Thymus (tissue), 11 donors: ENCODE data around the gene OSGIN1. TPM values are rescaled to one million over a fixed set of nuclear protein-coding genes. Genes with fewer than 3 reads are reported as not detected.

ENCODE experiments used
- DNase-seq, 9 donors: peaks; one replicate each; pipeline ENCODE4 v3.0.0-alpha.2; 2013; ENCODE audit warnings: low spot score in 9 of 9, low read depth in 6 of 9, missing footprints in 1 of 9
- H3K27ac ChIP-seq, 2 donors: one replicate each; pipeline ENCODE4 v1.5.1; 2013; ENCODE audit warnings: control low read depth in 1 of 2, low read depth in 1 of 2, low read length in 1 of 2, mild to moderate bottlenecking in 1 of 2, moderate library complexity in 1 of 2
- H3K27me3 ChIP-seq, 2 donors: one replicate each; pipeline ENCODE4 v1.5.1; 2013; ENCODE audit warnings: low read length in 1 of 2; ENCODE audit not compliant: control insufficient read depth in 2 of 2, insufficient read depth in 1 of 2
- H3K36me3 ChIP-seq, 2 donors: one replicate each; pipeline ENCODE4 v1.5.1; 2013; ENCODE audit warnings: low read length in 1 of 2, mild to moderate bottlenecking in 1 of 2, moderate library complexity in 1 of 2; ENCODE audit not compliant: control insufficient read depth in 2 of 2, insufficient read depth in 2 of 2
- H3K4me1 ChIP-seq, 2 donors: one replicate each; pipeline ENCODE4 v1.5.1; 2013; ENCODE audit warnings: low read length in 2 of 2; ENCODE audit not compliant: control insufficient read depth in 2 of 2, insufficient read depth in 2 of 2
- H3K4me3 ChIP-seq, 2 donors: one replicate each; pipeline ENCODE4 v1.5.1; 2013; ENCODE audit warnings: low read length in 2 of 2, control low read depth in 1 of 2, mild to moderate bottlenecking in 1 of 2
- H3K9me3 ChIP-seq, 2 donors: one replicate each; pipeline ENCODE4 v1.5.1; 2013; ENCODE audit warnings: low read length in 1 of 2, mild to moderate bottlenecking in 1 of 2; ENCODE audit not compliant: control insufficient read depth in 2 of 2, insufficient read depth in 1 of 2
- WGBS: extraction: QIAGEN DNeasy Blood & Tissue Kit; methylation state at CpG from one replicate; pipeline ENCODE4 v1.1.7; 2013; 5-methylcytosine and 5-hydroxymethylcytosine counted together
- polyA plus RNA-seq: library from polyadenylated mRNA; stranded (reverse); fragments of 200-250 nt; gene quantifications from one replicate; pipeline ENCODE4 v1.2.3, GENCODE V29; 2013
- total RNA-seq: library from RNA; stranded (reverse); fragments of 120-200 nt; gene quantifications from one replicate; pipeline ENCODE4 v1.2.4, GENCODE V29; 2013
- donor health status: healthy.

The OSGIN1 gene
- total and polyA plus RNA-seq, 2 donors: 0.42 to 3.8 TPM

DNA sequence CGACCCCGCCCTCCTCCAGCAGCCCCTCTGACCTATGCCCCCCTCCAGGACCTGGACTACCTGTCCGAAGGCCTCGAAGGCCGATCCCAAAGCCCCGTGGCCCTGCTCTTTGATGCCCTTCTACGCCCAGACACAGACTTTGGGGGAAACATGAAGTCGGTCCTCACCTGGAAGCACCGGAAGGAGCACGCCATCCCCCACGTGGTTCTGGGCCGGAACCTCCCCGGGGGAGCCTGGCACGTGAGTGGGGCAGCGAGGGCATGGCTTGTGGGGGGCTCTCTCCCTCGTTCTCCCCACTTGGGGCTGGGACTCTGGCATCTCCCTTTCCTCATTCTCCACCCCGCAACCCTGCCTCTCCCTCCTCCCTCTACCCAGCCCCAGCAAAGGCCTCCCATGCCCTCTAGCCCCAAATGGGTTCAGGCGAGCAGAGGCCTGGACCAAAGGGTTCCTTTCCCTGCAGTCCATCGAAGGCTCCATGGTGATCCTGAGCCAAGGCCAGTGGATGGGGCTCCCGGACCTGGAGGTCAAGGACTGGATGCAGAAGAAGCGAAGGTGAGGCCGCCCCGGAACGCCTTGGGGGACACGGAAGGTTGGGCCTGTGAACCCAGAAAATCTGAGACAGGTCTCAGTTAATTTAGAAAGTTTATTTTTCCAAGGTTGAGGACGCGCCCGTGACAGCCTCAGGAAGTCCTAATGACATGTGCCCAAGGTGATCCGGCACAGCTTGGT is 7.6 kb downstream of the OSGIN1 start:
- H3K36me3 ChIP-seq: no peaks in the 10 kb centered on the region

GRCh38 chr16:83961591-83961990 is 8.6 kb downstream of the OSGIN1 start:
- 94% methylated on average over 5 of the region's 5 CpGs for WGBS
- DNase-seq: no peak
- H3K36me3 ChIP-seq: no peaks in the 10 kb centered on the region

More for the DNA sequence above, 7.6 kb downstream of the OSGIN1 start:
- DNase-seq: no peak
- peaks cover 0 to 6% of the 10 kb centered on the region in 2 donors for H3K27me3 ChIP-seq
- H3K4me3 ChIP-seq: no peak overlapping the region
- no peak overlapping the region for H3K27ac ChIP-seq
- H3K4me1 ChIP-seq: no peaks in the 10 kb centered on the region
- H3K9me3 ChIP-seq: no peaks in the 10 kb centered on the region
- WGBS: 97% methylated on average over 29 of the region's 29 CpGs

DNA sequence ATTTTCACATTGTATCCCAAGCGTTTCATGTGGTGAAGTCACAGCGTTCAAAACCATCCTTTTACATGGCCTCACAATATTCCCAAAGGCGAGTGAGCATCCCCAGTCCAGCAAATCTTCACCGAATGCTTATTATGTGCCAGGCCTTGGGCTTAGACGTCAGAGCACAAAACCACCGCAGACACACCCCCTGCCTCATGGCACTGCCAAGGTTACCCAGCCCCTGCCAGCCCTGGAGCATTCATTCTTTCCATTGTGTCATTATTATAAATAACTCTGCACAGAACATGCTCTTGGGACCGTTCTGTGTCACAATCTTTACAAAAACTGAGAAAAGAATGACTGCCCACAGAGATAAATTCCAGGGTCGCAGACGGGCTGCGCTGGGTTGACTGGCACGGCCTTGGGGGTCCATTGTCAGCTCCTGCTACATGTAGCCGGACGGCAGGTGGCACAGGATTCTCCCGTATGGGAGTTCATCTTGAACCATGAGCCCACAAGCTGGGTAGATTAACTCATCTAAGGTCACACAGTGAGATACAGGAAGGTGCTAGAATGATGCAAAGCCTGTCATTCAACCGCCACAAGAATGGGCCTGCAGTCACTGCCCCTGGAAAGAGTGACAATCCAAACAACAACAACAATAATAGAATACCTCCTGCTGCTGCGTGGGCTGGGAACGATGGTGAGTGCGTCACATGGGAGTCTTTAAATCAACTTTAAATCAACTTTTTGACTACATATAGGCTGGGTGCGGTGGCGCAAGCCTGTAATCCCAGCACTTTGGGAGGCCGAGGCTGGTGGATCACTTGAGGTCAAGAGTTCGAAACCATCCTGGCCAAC is 10.5 kb downstream of the OSGIN1 start:
- no peaks in the 10 kb centered on the region for H3K4me1 ChIP-seq
- H3K4me3 ChIP-seq: no peak overlapping the region
- 96% methylated on average over 22 of the region's 22 CpGs for WGBS
- H3K9me3 ChIP-seq: peaks cover 0 to 1% of the 10 kb centered on the region in 2 donors
- peaks cover 10 to 17% of the 10 kb centered on the region in 2 donors for H3K27me3 ChIP-seq
- no peak for DNase-seq
- H3K27ac ChIP-seq: no peak overlapping the region
- H3K36me3 ChIP-seq: no peaks in the 10 kb centered on the region

More at GRCh38 chr16:83961591-83961990, 8.6 kb downstream of the OSGIN1 start:
- Histone ChIP-seq H3K9me3 (no peaks in the 10 kb centered on the region), H3K4me3 (no peak overlapping the region), H3K27ac (no peak overlapping the region), H3K27me3 (peaks cover 0 to 7% of the 10 kb centered on the region in 2 donors), H3K4me1 (no peaks in the 10 kb centered on the region)

DNA sequence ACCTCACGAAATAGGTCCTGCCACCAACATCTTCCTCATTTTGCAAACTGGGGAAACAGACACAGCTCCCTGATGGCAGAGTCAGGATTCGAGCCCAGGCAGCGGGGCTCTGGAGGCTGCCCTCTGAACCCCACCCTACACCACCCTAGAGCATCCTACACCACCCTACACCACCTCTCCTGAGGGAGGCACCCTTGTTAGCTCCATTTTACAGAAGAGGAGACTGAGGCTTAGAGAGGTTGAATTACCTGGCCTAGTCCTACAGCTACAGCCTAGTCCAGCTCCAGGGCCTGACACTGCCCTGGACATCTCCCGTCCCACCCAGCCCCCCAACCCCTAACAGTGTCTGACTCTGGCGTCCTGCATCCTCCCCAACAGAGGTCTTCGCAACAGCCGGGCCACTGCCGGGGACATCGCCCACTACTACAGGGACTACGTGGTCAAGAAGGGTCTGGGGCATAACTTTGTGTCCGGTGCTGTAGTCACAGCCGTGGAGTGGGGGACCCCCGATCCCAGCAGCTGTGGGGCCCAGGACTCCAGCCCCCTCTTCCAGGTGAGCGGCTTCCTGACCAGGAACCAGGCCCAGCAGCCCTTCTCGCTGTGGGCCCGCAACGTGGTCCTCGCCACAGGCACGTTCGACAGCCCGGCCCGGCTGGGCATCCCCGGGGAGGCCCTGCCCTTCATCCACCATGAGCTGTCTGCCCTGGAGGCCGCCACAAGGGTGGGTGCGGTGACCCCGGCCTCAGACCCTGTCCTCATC is 11.8 kb downstream of the OSGIN1 start:
- Histone ChIP-seq H3K36me3 (no peaks in the 10 kb centered on the region), H3K27me3 (peaks cover 23 to 28% of the 10 kb centered on the region in 2 donors), H3K27ac (no peak overlapping the region), H3K4me1 (no peaks in the 10 kb centered on the region), H3K9me3 (peaks cover 0 to 1% of the 10 kb centered on the region in 2 donors), H3K4me3 (no peak overlapping the region)
- WGBS: 97% methylated on average over 26 of the region's 26 CpGs
- DNase-seq: no peak

- no peak for DNase-seq
These were observed 12.6 kb downstream of the OSGIN1 start for GRCh38 chr16:83965444-83966152.

GRCh38 chr16:83966153-83966696 is 13.2 kb downstream of the OSGIN1 start:
- Histone ChIP-seq H3K27ac (no peak overlapping the region), H3K36me3 (no peaks in the 10 kb centered on the region), H3K4me3 (no peak overlapping the region), H3K4me1 (no peaks in the 10 kb centered on the region), H3K27me3 (peaks cover 33 to 41% of the 10 kb centered on the region in 2 donors), H3K9me3 (peaks cover 0 to 1% of the 10 kb centered on the region in 2 donors)
- 95% methylated on average over 13 of the region's 13 CpGs for WGBS
- DNase-seq: no peak

More at GRCh38 chr16:83965444-83966152, 12.6 kb downstream of the OSGIN1 start:
- Histone ChIP-seq H3K27ac (no peak overlapping the region), H3K36me3 (no peaks in the 10 kb centered on the region), H3K4me3 (no peak overlapping the region), H3K4me1 (no peaks in the 10 kb centered on the region), H3K27me3 (peaks cover 30 to 36% of the 10 kb centered on the region in 2 donors), H3K9me3 (peaks cover 0 to 1% of the 10 kb centered on the region in 2 donors)
- WGBS: 97% methylated on average over 36 of the region's 36 CpGs

DNA sequence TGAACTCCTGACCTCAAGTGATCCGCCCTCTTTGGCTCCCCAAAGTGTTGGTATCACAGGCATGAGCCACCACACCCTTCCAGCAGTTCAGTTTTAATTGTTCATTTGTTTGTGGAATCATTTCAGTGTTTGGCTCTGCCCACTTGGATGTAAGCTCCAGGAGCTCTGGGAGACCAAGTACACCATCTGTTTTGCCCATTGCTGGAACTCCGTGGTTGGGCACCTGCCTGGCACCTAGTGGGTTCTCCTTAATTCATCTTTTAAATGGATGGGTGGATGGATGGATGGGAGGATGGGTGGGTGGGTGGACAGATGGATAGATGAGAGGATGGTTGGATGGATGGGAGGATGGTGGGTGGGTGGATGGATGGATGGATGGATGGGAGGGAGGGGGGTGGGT is 14.1 kb downstream of the OSGIN1 start:
- H3K36me3 ChIP-seq: no peaks in the 10 kb centered on the region
- peaks cover 0 to 1% of the 10 kb centered on the region in 2 donors for H3K9me3 ChIP-seq
- WGBS: 95% methylated on average over 2 of the region's 2 CpGs
- H3K4me3 ChIP-seq: no peak overlapping the region
- H3K4me1 ChIP-seq: no peaks in the 10 kb centered on the region
- H3K27me3 ChIP-seq: peaks cover 33 to 50% of the 10 kb centered on the region in 2 donors
- DNase-seq: no peak
- H3K27ac ChIP-seq: no peak overlapping the region

- no peak within 1 kb of the TSS for H3K27ac ChIP-seq
- peak within 1 kb of the TSS in 1 of 2 donors; percentile 33 for H3K4me3 ChIP-seq
- H3K4me1 ChIP-seq: no peaks in the 10 kb centered on the region
- H3K27me3 ChIP-seq: peaks cover 33 to 54% of the 10 kb centered on the region in 2 donors
- WGBS: 17% methylated on average over 35 of the region's 35 CpGs
- no peak for DNase-seq
- H3K9me3 ChIP-seq: peaks cover 0 to 1% of the 10 kb centered on the region in 2 donors
- H3K36me3 ChIP-seq: no peaks in the 10 kb centered on the region
These were observed 14.8 kb downstream of the OSGIN1 start, which contains the start of gene NECAB2 for GRCh38 chr16:83967838-83968305. NECAB2 (plus strand) TSS chr16:83968244; CDS start chr16:83968649, 405 bp downstream.
